ENCODE results near the gene OGFR. TPM values are rescaled to one million over a fixed set of nuclear protein-coding genes. Genes with fewer than 3 reads are reported as not detected.

The OGFR gene
- total RNA-seq, 1 donor from 2014 or later = 20.6 TPM

DNA sequence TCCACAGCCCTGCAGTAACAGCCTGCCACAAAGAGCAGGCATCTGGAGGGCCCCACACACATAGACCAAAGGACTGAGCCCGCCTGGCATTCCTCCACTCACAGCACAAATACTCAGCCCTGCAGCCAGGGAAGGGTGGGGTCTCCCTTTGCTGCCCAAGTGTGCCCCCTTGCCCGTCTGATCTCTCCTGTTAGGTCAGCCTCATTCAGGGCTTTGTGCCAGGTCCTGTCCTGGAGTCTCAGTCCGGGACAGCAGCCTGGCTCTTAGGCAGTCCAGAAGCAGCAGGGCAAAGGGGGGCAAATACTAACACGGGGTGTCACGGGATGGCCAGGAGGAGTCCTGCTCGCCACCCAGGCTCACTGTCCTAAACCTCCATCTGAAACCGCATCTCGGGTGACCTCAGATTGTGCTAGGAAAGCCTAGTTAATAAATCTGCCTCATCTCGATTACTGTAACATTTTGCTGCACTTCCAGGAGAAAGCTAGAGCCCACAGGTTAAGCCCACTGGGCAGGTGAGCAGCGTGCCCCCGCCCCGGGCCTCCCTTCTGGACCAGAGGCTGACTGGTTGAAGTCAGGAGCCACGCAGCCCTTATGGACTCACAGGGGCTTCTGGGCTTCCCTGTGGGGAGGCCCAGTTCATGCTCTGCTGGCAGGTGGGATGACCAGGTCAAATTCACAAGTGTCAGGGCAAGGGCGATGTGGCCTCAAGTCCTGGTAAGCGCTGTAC is 3.2 kb upstream of the OGFR start:
- DNase-seq = no peak

DNA sequence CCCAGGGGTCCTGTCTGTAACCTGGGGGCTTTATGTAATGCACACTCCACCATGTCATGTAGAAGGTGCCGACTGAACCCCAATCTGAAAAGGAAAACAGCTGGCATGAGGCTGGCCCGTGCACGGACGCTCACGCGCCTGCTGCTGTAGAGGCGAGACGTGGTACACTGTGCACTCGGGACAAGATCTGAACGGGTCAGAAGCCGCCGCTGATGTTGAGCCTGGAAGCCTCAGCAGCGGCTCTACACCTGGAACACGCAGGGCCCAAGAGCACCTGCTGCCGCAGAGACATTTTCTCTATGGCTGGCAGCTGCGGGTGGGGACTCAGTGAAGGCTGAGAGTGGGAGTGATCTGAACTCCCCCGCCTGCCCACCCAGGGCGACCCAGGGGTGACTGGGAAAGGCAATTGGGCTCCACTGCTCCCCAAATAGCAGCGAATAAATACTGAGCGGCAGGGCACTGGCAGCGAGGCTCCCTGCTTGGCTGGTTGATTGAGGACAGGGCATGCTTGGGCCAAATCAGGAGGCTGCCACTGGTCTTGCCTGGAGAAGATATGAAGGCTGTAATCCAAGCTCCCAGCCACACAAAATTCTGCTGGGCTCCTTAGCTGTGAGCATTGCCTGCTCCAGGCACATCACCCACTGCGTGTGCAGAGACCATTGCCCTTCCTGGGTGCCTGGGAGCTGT is 2.5 kb upstream of the OGFR start:
- no peak for DNase-seq

DNA sequence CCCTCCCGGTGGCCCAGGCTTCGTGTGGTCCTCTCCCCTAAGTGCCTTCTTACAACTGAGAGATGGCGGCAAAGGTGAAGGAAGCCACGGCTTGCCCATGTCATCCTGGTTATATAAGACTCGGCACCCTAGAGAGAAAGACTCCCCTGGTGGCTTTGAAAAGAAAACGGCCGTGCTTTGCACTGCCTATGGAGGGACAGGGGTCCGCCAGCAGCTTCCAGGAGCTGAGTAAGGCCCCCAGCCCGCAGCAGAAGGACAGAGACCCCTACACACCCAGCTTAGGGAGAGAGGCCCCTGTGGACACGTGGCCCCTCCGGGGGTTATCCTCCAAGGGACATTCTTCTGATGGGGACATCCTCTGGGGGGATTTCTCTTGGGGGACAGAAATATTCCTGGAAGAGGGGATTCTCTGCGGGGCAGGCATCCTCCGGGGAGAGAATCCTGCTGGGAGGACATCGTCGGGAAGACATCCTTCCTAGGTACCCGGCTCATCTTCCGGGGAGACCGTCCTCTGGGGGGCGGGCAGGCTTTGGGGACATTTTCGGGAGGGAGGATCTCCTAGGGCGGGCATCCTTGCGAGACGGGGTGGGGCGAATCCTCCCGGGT is 511 bp upstream of the OGFR start:
- no peak for DNase-seq

DNA sequence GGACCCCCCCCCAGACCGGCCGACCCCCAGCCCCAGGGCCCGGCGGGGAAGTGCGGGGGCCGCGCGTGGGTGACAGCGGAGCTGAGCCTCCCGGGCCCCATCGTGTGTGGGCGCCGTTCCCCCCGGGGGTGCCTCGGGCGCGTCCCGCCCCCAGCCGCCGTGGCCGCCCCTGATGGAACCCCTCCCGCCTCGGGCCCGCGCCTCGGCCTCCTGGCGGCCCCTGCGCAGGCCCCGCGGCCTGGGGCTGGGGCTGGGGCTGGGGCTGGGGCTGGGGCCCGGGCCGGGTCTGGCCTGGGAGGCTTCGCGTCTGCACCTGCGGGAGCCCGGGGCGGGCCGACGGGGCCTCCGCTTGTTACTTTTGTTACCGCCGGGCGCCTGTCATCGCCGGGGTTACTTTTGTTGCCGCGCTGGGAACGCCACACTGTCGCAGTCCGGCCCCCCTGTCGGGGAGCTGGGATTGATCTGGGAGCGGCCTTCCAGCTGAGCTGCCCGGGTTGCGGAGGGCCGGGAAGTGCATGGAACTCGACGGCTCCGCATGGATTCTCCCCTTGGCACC is 598 bp downstream of the OGFR start:
- peak; percentile 40 for DNase-seq

DNA sequence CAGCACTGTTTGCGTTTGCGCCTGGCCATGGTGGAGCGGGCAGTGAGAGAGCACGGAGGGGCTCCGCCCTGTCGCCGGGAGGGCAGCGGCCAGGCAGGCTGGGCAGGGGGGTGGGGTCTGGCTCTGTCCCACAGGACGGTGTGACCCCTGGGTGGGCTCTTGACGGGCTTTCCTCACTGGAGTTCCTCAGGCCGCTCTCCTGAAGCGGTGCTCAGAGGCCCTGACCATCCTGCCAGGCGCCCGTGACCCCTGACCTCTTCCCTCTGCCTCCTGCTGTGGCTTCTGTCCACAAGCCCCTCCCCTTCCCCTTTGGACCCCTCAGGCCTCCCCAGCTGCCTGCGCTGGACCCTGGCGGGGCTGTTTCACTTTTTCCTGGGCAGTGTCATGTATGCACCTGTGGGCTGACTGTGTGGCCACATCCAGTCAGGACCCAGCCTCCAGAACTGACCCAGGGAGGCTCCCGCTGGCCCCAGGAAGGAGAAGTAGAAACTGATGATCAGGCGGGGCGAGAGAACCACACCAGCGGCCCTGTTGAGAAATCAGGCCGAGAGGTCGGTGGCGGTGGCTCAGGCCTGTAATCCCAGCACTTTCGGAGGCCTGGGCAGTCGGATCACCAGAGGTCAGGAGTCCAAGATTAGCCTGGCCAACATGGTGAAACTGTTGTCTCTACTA is 1.2 kb downstream of the OGFR start:
- DNase-seq = no peak

DNA sequence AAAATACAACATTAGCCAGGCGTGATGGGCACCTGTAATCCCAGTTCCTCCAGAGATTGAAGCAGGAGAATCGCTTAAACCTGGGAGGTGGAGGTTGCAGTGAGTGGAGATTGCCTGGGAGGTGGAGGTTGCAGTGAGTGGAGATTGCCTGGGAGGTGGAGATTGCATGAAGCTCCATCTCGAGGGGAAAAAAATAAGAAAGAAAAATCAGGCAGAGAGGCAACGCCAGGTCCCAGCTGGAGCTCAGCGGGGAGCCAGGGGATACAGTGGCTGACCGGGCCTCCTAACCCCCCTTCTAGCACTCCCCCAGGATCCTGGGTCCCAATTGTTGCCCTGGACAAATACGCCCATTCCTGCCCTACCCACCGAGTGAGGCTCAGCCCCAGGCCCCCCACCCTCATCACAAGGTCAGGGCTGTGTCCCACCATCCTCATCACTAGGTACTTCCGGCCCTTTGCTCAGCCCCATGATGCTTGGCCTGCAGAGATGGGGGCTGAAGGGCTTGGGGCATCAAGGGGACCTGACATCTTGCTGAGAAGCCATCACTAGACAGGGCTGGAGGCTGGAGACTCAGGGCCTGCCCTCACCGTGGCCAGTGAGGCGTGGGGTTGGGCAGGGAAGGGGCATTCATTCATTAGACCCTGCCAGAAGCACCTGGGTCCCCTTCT is 1.9 kb downstream of the OGFR start:
- DNase-seq = no peak

DNA sequence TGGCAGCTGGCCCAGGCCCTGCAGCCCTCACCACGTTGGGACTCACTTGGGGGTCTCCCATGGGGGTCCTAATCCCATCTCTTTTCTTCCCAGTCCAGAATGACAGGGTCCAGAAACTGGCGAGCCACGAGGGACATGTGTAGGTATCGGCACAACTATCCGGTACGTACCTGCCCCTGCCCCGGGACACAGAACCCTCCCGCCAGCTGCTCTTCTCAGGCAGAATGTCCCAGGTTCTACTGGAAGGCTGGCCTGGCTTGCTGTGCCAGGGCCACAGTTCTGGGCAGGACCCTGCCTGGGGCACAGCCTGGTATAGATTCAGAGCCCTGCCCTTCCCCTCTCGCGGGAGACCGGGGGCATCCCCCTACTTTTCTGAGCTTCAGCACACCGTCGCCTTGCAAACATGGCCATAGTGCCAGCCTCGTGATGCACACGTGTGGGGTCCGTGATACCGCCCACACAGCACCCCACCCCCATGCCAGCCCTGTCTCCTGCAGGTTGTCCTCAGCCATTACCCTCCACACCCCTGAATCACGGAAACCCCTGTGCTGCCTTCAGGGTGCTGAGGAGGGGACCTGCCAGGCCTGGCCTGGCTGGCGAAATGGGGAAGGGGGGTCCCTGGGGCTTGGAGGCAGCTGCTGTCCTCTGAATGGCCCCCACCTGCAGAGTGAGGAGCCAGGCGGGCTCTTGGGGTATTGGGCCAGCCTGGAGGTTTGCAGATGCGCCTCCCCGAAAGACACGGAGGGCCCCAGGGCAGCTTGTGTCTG is 3.0 kb downstream of the OGFR start:
- DNase-seq = no peak

DNA sequence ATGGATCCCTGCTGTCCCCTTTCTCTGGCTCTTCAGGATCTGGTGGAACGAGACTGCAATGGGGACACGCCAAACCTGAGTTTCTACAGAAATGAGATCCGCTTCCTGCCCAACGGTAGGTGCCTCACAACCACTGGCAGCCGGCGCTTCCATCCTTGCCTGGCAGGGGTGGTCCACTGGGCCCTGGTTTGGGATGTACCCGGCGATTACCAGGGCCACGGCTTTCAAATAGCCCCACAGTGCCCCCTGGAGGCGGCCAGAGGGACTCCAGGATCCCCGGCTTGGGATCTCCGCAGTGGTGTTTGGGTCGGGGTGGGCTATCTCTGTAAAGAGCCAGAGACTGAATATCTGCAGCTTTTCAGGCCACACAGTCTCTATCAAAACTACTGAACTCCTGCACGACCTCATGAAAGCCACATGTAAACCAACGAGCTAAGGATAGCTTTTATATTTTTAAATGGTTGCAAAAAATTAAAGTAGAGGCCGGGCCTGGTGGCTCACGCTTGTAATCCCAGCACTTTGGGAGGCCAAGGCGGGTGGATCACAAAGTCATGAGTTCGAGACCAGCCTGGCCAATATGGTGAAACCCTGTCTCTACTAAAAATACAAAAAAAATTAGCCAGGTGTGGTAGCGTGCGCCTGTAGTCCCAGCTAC is 3.7 kb downstream of the OGFR start:
- DNase-seq = peak; percentile 85

DNA sequence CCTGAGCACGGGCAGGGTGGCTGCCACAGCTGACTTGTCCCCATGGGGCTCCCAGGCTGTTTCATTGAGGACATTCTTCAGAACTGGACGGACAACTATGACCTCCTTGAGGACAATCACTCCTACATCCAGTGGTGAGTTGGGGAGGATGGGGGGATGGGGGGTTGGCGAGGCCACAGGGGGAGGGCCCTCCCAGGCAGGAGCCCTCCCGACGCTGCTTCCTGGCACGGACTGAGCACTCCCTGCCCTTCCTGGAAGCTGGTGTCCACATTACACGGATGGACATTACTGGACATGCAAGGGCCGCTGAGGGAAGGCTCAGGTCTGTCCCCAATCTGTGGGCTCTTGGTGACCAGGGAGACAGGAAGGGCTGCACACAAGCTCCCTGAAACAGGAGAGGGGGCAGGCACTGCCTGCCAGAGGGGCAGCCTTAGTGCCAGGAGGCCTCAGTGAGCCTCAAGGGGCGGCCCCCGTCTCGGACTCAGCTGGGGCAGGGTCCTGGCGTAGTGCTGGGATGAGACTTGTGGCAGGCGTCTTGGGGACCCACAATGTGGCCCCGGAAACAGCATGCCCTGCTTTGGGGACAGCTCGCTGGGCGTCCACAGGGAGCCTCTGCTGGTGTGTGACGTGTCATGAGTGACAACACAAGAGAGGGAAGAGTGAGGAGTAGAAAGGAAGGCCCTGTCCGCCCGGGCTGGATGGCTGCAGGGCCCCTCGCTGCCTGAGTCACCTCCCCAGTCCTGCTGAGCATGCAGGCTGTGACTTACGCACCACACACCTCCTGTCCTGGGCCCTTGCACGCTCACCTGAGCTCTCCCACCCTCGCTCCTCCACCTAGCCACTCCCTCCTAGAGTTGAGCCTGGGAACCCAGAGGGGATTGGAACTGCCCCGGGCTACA is 5.1 kb downstream of the OGFR start:
- DNase-seq = no peak

DNA sequence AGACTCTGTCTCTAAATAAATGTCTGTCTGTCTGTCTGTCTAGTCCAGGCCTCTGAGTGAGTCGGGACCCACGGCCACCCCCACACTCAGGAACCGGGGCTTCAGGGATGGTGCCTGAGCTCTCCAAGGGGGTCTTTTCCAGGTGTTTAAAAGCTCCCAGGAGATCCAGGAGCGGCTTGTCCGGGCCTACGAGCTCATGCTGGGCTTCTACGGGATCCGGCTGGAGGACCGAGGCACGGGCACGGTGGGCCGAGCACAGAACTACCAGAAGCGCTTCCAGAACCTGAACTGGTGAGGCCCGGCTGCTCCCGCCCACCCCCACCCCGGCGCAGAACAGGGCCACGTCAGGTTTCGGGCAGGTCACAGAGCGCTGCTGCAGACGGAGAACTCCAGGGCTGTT is 6.7 kb downstream of the OGFR start:
- no peak for DNase-seq

DNA sequence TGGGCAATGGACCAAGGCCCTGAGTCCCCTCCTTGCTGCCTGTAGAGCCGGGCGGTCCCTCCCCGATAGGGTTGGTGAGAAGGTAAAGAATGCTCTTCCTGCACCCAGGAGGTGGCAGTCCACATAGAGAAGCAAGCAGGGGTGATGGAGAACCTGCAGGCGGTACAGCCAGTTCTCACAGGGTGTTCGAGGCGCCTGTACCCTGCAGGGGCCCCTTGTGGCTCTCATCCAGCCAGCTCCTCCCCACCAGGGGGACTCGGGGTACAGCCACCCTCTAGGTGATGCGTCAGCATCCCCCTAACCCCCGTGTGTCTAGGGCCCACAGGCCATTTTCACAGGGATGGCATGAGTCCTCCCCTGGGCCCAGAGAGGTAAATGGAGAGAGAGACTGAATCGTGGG is 7.1 kb downstream of the OGFR start:
- DNase-seq = no peak

DNA sequence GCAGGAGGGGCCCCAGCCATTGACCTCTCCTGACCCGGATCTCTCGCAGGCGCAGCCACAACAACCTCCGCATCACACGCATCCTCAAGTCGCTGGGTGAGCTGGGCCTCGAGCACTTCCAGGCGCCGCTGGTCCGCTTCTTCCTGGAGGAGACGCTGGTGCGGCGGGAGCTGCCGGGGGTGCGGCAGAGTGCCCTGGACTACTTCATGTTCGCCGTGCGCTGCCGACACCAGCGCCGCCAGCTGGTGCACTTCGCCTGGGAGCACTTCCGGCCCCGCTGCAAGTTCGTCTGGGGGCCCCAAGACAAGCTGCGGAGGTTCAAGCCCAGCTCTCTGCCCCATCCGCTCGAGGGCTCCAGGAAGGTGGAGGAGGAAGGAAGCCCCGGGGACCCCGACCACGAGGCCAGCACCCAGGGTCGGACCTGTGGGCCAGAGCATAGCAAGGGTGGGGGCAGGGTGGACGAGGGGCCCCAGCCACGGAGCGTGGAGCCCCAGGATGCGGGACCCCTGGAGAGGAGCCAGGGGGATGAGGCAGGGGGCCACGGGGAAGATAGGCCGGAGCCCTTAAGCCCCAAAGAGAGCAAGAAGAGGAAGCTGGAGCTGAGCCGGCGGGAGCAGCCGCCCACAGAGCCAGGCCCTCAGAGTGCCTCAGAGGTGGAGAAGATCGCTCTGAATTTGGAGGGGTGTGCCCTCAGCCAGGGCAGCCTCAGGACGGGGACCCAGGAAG is 7.7 kb downstream of the OGFR start:
- DNase-seq = no peak

DNA sequence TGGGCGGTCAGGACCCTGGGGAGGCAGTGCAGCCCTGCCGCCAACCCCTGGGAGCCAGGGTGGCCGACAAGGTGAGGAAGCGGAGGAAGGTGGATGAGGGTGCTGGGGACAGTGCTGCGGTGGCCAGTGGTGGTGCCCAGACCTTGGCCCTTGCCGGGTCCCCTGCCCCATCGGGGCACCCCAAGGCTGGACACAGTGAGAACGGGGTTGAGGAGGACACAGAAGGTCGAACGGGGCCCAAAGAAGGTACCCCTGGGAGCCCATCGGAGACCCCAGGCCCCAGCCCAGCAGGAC is 8.2 kb downstream of the OGFR start:
- DNase-seq = no peak

DNA sequence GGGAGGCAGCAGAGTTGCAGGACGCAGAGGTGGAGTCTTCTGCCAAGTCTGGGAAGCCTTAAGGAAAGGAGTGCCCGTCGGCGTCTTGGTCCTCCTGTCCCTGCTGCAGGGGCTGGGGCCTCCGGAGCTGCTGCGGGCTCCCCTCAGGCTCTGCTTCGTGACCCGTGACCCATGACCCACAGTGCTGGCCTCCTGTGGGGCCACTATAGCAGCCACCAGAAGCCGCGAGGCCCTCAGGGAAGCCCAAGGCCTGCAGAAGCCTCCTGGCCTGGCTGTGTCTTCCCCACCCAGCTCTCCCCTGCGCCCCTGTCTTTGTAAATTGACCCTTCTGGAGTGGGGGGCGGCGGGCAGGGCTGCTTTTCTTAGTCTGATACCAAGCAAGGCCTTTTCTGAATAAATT is 9.0 kb downstream of the OGFR start:
- no peak for DNase-seq

DNA sequence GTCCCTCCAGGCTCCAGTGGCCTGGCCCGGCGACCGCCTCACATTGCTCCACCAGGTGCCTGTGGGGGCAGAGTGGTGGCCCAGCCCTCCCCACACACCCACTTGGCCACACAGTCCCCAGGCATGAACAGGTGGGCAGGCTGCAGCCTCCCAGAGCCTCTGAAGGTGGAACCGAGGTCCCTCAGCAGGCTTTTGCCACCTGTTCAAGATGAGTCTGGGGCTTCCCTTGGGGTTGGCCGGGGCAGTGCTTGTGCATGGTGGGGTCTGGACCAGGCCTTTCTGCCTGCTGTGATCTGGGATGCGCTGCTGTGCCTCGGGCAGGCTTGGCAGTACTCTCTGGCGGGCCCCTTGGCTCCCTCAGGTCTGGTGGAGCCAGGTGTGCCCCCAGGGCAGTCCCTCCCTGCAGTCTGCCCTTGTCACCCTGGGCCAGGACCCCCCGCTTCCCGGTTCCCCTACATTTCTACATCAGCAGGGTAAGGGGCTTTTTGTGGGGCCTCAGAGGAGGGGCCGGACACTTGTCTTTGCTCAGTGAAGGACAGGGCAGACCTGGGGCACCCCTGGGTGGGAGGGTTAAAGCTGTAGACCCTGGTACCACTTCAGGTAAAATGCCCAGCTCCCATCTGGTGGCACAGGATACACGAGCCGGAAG is 9.5 kb downstream of the OGFR start:
- no peak for DNase-seq

DNA sequence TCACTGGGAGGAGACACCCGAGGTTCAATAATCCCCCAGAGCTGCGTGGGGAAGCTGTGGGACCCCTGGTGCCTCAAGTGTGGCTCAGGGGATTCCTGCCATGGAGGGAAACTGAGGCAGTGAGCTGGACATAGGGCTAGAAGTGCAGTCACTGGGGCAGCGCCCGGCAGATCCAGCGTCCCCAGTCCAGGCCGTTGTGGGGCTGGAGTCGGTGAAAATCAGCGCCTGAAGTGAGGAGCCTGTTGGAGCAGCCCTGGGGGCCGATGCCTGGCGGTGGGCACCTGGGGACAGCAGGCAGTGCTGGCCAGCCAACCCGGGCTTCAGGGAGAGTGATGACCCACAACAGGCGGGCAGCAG is 10.1 kb downstream of the OGFR start:
- no peak for DNase-seq

DNA sequence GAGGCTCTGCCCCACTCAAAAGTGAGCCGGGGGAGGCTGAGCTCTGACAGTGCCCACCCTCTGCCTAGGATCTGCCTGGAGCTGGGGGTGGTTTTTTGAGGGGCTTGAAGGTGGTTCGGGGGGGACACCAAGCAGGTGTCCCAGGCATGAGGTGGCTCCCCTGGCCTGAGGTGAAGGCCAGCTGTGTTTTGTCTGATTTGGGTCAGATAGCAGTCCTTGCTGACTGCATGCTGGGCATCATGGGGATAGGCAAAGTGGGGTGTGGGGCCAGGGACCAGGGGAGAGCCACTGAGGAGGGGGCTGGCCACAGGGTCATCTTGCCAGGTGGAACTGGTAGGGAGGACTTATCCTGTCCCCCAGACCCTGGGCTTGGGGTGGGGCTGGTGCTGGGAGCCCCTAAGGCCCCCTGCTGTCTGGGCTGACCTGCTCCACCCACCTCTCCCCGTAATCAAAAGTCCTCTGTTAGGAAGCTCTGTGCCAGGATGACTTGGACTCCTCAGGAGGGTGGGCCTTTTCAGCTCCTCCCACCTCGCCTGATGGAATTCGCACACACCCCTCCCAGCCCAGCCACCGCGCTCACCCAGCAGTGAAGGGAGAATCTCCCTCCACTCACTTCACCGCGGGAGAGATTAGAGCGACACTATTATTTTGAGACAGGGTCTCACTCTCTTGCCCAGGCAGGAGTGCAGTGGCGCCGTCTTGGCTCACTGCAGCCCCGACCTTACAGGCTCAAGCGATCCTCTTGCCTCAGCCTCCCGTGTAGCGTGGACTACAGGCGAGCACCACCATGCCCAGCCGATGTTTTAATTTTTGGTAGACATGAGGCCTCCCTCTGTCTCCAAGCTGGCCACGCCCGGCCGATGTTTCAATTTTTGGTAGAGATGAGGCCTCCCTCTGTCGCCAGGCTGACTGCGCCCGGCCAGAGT is 10.7 kb downstream of the OGFR start:
- DNase-seq = peak; percentile 67

Measured in tongue (tissue), 2 donors.